ENCODE data around the gene ESYT2. TPM values are rescaled to one million over a fixed set of nuclear protein-coding genes. Genes with fewer than 3 reads are reported as not detected.

Gene ESYT2
- total RNA-seq, 1 donor from 2014 or later: 62.4 TPM

DNA sequence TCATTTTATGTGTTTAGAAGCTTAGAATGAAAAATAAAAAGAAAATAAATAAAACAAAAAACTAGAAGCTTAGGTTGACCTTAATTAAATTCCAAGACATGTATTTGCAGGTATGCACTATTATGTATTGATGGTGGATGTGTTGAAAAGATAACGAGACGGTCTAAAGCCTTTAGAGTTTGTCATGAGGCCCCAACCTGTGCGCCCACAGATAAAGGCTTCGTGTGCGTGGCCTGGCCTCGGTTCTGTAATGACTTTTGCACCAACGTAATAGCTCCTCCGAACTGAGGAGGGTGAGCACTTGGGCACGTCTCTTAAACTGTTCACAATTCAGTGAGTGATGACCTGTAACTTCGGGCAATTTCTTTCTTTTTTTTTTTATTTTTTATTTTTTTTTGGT is 81.0 kb downstream of the ESYT2 start:
- H3K27me3 Mint-ChIP-seq (ENCODE audit: low read depth): no peaks in the 10 kb centered on the region
- peaks cover 51% of the 10 kb centered on the region for H3K36me3 Mint-ChIP-seq (ENCODE audit: low read depth)

DNA sequence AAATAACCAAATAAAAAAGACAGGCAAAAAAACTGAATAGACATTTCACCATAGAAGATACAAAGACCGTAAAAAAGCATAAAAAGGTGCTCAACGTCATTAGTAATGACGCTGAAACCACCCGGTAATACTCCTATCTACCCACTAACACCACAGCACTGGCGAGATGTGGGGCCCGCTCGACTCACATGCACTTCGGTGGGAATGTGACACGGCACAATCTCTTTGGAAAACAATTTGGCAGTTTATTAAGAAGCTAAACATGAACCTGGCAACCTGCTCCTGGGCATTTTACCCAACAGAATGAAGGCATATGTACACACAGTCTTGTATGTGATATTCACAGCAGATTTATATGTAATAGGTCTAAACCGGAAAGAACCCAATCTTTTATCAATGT is 81.9 kb downstream of the ESYT2 start:
- no peak for DNase-seq (ENCODE audit: low spot score)
- no peak overlapping the region for H3K4me3 Mint-ChIP-seq (ENCODE audit: low read depth)
- H3K27ac Mint-ChIP-seq: no peak overlapping the region
- H3K36me3 Mint-ChIP-seq (ENCODE audit: low read depth): peaks cover 60% of the 10 kb centered on the region
- intact Hi-C loops (cut with micrococcal nuclease): no loop called here
- H3K9me3 Mint-ChIP-seq: no peaks in the 10 kb centered on the region
- no peaks in the 10 kb centered on the region for H3K4me1 Mint-ChIP-seq (ENCODE audit: low read depth)
- no peaks in the 10 kb centered on the region for H3K27me3 Mint-ChIP-seq (ENCODE audit: low read depth)

More for the DNA sequence above, 81.0 kb downstream of the ESYT2 start:
- DNase-seq (ENCODE audit: low spot score): no peak
- no peaks in the 10 kb centered on the region for H3K9me3 Mint-ChIP-seq
- intact Hi-C loops (cut with micrococcal nuclease): no loop called here
- H3K4me1 Mint-ChIP-seq (ENCODE audit: low read depth): no peaks in the 10 kb centered on the region
- H3K27ac Mint-ChIP-seq: no peak overlapping the region
- H3K4me3 Mint-ChIP-seq (ENCODE audit: low read depth): no peak overlapping the region

DNA sequence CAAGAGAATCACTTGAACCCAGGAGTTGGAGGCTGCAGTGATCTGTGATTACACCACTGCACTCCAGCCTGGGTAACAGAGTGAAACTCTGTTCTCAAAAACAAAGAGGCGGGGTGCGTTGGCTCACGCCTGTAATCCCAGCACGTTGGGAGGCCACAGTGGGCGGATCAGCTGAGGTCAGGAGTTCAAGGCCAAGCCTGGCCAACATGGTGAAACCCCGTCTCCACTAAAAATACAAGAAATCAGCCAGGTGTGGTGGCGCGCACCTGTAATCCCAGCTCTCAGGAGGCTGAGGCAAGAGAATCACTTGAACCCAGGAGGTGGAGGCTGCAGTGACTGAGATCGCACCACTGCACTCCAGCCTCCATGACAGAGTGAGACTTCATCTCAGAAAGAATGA is 82.4 kb downstream of the ESYT2 start:
- no peak overlapping the region for H3K27ac Mint-ChIP-seq
- H3K27me3 Mint-ChIP-seq (ENCODE audit: low read depth): no peaks in the 10 kb centered on the region
- DNase-seq (ENCODE audit: low spot score): no peak
- peaks cover 65% of the 10 kb centered on the region for H3K36me3 Mint-ChIP-seq (ENCODE audit: low read depth)
- intact Hi-C loops (cut with micrococcal nuclease): no loop called here
- H3K4me1 Mint-ChIP-seq (ENCODE audit: low read depth): no peaks in the 10 kb centered on the region
- no peaks in the 10 kb centered on the region for H3K9me3 Mint-ChIP-seq
- no peak overlapping the region for H3K4me3 Mint-ChIP-seq (ENCODE audit: low read depth)

DNA sequence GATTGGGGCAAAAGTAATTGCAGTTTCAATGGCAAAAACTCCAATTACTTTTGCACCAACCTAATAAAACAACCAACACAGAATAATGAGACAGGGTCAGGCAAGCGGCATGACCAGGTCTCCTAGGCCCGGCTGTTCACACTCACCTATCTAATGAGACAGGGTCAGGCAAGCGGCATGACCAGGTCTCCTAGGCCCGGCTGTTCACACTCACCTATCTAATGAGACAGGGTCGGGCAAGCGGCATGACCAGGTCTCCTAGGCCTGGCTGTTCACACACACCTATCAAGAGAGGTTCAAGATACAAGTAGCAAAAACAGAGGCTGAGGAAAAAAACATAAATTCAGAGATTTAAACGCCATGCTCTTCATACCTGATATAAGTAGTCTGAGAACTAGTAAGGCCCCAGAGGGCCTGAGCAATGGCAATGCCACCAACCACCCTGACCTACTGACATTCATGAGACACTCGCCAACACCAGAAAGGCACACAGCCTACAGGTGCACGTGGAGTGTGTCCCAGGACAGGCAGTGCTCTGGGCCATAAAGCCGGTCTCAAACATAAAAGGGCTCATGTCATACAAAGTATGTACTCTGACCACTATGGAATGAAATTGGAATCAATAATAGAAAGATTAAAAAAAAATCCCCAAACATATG is 84.1 kb downstream of the ESYT2 start:
- no peak overlapping the region for H3K27ac Mint-ChIP-seq
- H3K27me3 Mint-ChIP-seq (ENCODE audit: low read depth): no peaks in the 10 kb centered on the region
- no peak for DNase-seq (ENCODE audit: low spot score)
- no peaks in the 10 kb centered on the region for H3K9me3 Mint-ChIP-seq
- no peaks in the 10 kb centered on the region for H3K4me1 Mint-ChIP-seq (ENCODE audit: low read depth)
- intact Hi-C loops (cut with micrococcal nuclease): no loop called here
- no peak overlapping the region for H3K4me3 Mint-ChIP-seq (ENCODE audit: low read depth)
- peaks cover 72% of the 10 kb centered on the region for H3K36me3 Mint-ChIP-seq (ENCODE audit: low read depth)

DNA sequence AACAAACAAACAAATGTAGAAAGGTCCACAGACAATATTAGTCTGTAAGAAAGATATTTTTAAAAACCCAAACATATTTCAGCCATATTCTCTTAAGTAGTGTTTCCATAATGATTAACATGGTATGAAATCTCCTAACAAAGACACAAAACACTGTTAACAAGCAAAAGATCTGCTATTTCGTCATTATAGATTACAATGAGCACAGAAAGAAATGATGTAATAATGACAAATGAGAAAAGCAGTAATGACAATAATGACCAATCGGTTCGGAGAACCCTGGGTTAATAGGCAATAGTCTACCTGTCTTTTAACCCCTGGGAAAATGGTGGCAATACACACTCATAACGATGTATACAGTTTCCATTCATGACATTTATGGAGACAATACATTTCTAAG is 85.2 kb downstream of the ESYT2 start:
- Mint-ChIP-seq H3K9me3 (no peaks in the 10 kb centered on the region), H3K27ac (no peak overlapping the region), H3K4me1 (ENCODE audit: low read depth) (no peaks in the 10 kb centered on the region), H3K36me3 (ENCODE audit: low read depth) (peaks cover 75% of the 10 kb centered on the region), H3K4me3 (ENCODE audit: low read depth) (no peak overlapping the region), H3K27me3 (ENCODE audit: low read depth) (no peaks in the 10 kb centered on the region)
- DNase-seq (ENCODE audit: low spot score): no peak
- intact Hi-C loops (cut with micrococcal nuclease): no loop called here

DNA sequence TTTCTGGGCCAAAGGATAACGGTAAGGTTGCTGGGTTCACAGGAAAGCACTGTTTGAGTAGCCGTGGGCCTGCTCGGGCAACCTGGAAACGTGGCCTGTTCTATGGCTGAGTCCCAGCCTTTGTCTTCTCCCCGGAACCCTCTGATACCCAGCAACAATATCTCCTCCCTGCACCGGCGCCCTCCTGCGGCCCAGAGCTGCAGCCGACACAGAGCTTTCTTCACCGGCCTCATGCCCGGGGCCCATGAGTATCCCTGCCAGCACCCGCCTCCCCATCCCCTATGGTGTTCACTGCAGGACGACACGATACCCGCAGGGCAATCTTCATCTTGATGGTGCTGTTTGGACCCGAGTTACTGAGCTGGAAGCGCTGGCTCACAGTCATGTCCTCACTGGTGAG is 86.1 kb downstream of the ESYT2 start:
- Mint-ChIP-seq H3K36me3 (ENCODE audit: low read depth) (peaks cover 84% of the 10 kb centered on the region), H3K4me3 (ENCODE audit: low read depth) (no peak overlapping the region), H3K9me3 (no peaks in the 10 kb centered on the region), H3K27me3 (ENCODE audit: low read depth) (no peaks in the 10 kb centered on the region), H3K4me1 (ENCODE audit: low read depth) (no peaks in the 10 kb centered on the region), H3K27ac (no peak overlapping the region)
- intact Hi-C loops (cut with micrococcal nuclease): no loop called here
- DNase-seq (ENCODE audit: low spot score): no peak

- no peak overlapping the region for H3K27ac Mint-ChIP-seq
- H3K36me3 Mint-ChIP-seq (ENCODE audit: low read depth): peaks cover 86% of the 10 kb centered on the region
- no peak for DNase-seq (ENCODE audit: low spot score)
- H3K4me3 Mint-ChIP-seq (ENCODE audit: low read depth): no peak overlapping the region
- no peaks in the 10 kb centered on the region for H3K9me3 Mint-ChIP-seq
- no peaks in the 10 kb centered on the region for H3K27me3 Mint-ChIP-seq (ENCODE audit: low read depth)
- no peaks in the 10 kb centered on the region for H3K4me1 Mint-ChIP-seq (ENCODE audit: low read depth)
- intact Hi-C loops (cut with micrococcal nuclease): no loop called here
Observed at GRCh38 chr7:158742065-158742821, 87.1 kb downstream of the ESYT2 start.

- no peak overlapping the region for H3K4me3 Mint-ChIP-seq (ENCODE audit: low read depth)
- no peak for DNase-seq (ENCODE audit: low spot score)
Observed at GRCh38 chr7:158741294-158741666, 88.0 kb downstream of the ESYT2 start.

GRCh38 chr7:158740657-158741293 is 88.5 kb downstream of the ESYT2 start:
- H3K4me1 Mint-ChIP-seq (ENCODE audit: low read depth): no peaks in the 10 kb centered on the region
- intact Hi-C loops (cut with micrococcal nuclease): no loop called here
- no peak overlapping the region for H3K27ac Mint-ChIP-seq
- no peak overlapping the region for H3K4me3 Mint-ChIP-seq (ENCODE audit: low read depth)
- H3K36me3 Mint-ChIP-seq (ENCODE audit: low read depth): peaks cover 85% of the 10 kb centered on the region
- DNase-seq (ENCODE audit: low spot score): no peak
- no peaks in the 10 kb centered on the region for H3K27me3 Mint-ChIP-seq (ENCODE audit: low read depth)
- no peaks in the 10 kb centered on the region for H3K9me3 Mint-ChIP-seq

More at GRCh38 chr7:158741294-158741666, 88.0 kb downstream of the ESYT2 start:
- H3K27ac Mint-ChIP-seq: no peak overlapping the region
- peaks cover 85% of the 10 kb centered on the region for H3K36me3 Mint-ChIP-seq (ENCODE audit: low read depth)
- no peaks in the 10 kb centered on the region for H3K27me3 Mint-ChIP-seq (ENCODE audit: low read depth)
- intact Hi-C loops (cut with micrococcal nuclease): no loop called here
- H3K9me3 Mint-ChIP-seq: no peaks in the 10 kb centered on the region
- no peaks in the 10 kb centered on the region for H3K4me1 Mint-ChIP-seq (ENCODE audit: low read depth)

GRCh38 chr7:158740013-158740656 is 89.2 kb downstream of the ESYT2 start:
- Mint-ChIP-seq H3K36me3 (ENCODE audit: low read depth) (peaks cover 85% of the 10 kb centered on the region), H3K27ac (no peak overlapping the region), H3K4me3 (ENCODE audit: low read depth) (no peak overlapping the region), H3K4me1 (ENCODE audit: low read depth) (no peaks in the 10 kb centered on the region), H3K27me3 (ENCODE audit: low read depth) (no peaks in the 10 kb centered on the region), H3K9me3 (no peaks in the 10 kb centered on the region)
- intact Hi-C loops (cut with micrococcal nuclease): no loop called here
- no peak for DNase-seq (ENCODE audit: low spot score)

DNA sequence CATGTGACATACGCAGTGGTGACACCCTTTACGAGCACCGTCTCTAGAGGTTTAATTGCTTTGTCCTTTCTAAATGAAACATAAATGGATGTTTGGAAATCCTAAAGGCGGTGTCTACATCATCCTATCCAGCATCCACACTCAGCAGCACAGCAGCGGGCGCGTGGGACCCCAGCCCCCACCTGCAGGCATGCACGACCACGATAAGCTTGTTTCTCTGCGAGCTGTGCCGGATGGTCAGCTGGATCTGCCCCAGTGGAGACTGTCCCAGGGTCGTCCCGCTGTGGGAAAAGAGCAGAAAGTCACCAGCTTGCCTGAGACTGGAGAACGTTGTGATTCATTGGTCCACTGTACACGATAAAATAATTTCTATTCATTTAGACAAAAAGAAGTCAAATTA is 90.5 kb downstream of the ESYT2 start:
- H3K9me3 Mint-ChIP-seq: no peaks in the 10 kb centered on the region
- H3K27ac Mint-ChIP-seq: no peak overlapping the region
- intact Hi-C loops (cut with micrococcal nuclease): no loop called here
- DNase-seq (ENCODE audit: low spot score): no peak
- H3K4me1 Mint-ChIP-seq (ENCODE audit: low read depth): no peaks in the 10 kb centered on the region
- peaks cover 89% of the 10 kb centered on the region for H3K36me3 Mint-ChIP-seq (ENCODE audit: low read depth)
- H3K4me3 Mint-ChIP-seq (ENCODE audit: low read depth): no peak overlapping the region
- H3K27me3 Mint-ChIP-seq (ENCODE audit: low read depth): no peaks in the 10 kb centered on the region

GRCh38 chr7:158737064-158737695 is 92.1 kb downstream of the ESYT2 start:
- intact Hi-C loops (cut with micrococcal nuclease): no loop called here
- H3K27me3 Mint-ChIP-seq (ENCODE audit: low read depth): no peaks in the 10 kb centered on the region
- no peak for DNase-seq (ENCODE audit: low spot score)
- H3K4me1 Mint-ChIP-seq (ENCODE audit: low read depth): no peaks in the 10 kb centered on the region
- H3K27ac Mint-ChIP-seq: no peak overlapping the region
- H3K36me3 Mint-ChIP-seq (ENCODE audit: low read depth): peaks cover 76% of the 10 kb centered on the region
- H3K4me3 Mint-ChIP-seq (ENCODE audit: low read depth): no peak overlapping the region
- H3K9me3 Mint-ChIP-seq: no peaks in the 10 kb centered on the region

All from activated T-helper 2 cell treated with anti-CD3 and anti-CD28 coated beads, Interferon-gamma antibody, Interleukin-2, Interleukin-4, amounts not matched to agents 10 μg/mL and 5 μg/mL and 100 μg/mL, durations not matched to agents 14 hours and 24 hours and 36 hours (primary cell).